GM23338 (cell line): ENCODE data around the gene TPBG. TPM values are rescaled to one million over a fixed set of nuclear protein-coding genes. Genes with fewer than 3 reads are reported as not detected.

ENCODE experiments used
- ATAC-seq: fragments of 200-7000 bp; cut with Tn5 transposase; 3 replicates; pipeline ENCODE4 v1.9.1; 2020
- DNase-seq: peaks from one replicate; pipeline ENCODE4 v3.0.0-alpha.2; 2015; ENCODE audit warnings: low spot score
- H2AFZ ChIP-seq: fragments of 200-600 bp; sonication (generic); 2 replicates; pipeline ENCODE4 v1.8.0; 2016; ENCODE audit warnings: antibody characterized with exemption, mild to moderate bottlenecking, moderate library complexity
- H3F3A ChIP-seq: fragments of 200-600 bp; sonication (generic); replicated peaks from 2 replicates; pipeline ENCODE4 v1.8.0; 2017; ENCODE audit warnings: antibody characterized with exemption, mixed run types, low read depth
- H3K27ac ChIP-seq: fragments of 200-600 bp; sonication (generic); 2 replicates; pipeline ENCODE4 v1.6.1; 2016; ENCODE audit warnings: low read depth
- H3K27me3 ChIP-seq: fragments of 200-600 bp; sonication (generic); 2 replicates; pipeline ENCODE4 v1.8.0; 2016; ENCODE audit warnings: mild to moderate bottlenecking, mixed run types, moderate library complexity; ENCODE audit not compliant: insufficient read depth
- H3K36me3 ChIP-seq: fragments of 200-600 bp; sonication (generic); 2 replicates; pipeline ENCODE4 v1.8.0; 2016; ENCODE audit warnings: mild to moderate bottlenecking; ENCODE audit not compliant: insufficient read depth
- H3K4me1 ChIP-seq: fragments of 200-600 bp; sonication (generic); 2 replicates; pipeline ENCODE4 v1.8.0; 2016; ENCODE audit warnings: mild to moderate bottlenecking, moderate library complexity; ENCODE audit not compliant: insufficient read depth
- H3K4me2 ChIP-seq: fragments of 200-600 bp; sonication (generic); 2 replicates; pipeline ENCODE4 v1.7.1; 2017; ENCODE audit warnings: mixed run types
- H3K4me3 ChIP-seq: fragments of 200-600 bp; sonication (generic); 2 replicates; pipeline ENCODE4 v1.6.1; 2016; ENCODE audit warnings: mixed run types
- H3K79me2 ChIP-seq: fragments of 200-600 bp; sonication (generic); replicated peaks from 2 replicates; pipeline ENCODE4 v1.8.0; 2017; ENCODE audit warnings: mild to moderate bottlenecking; ENCODE audit not compliant: insufficient read depth
- H3K9me2 ChIP-seq: fragments of 200-600 bp; sonication (generic); 2 replicates; pipeline ENCODE4 v1.8.0; 2017; ENCODE audit not compliant: insufficient read depth
- H4K20me1 ChIP-seq: fragments of 200-600 bp; sonication (generic); replicated peaks from 2 replicates; pipeline ENCODE4 v1.8.0; 2017; ENCODE audit warnings: mild to moderate bottlenecking; ENCODE audit not compliant: insufficient read depth
- H3K27ac Mint-ChIP-seq: 2 replicates; pipeline ENCODE4 v1.8.0; 2020; ENCODE audit warnings: inconsistent platforms, mild to moderate bottlenecking, moderate library complexity, mixed read lengths
- H3K27me3 Mint-ChIP-seq: 3 replicates; pipeline ENCODE4 v1.8.0; 2022; ENCODE audit warnings: low read depth, mild to moderate bottlenecking, moderate library complexity, mixed read lengths, inconsistent platforms; ENCODE audit not compliant: insufficient read depth, poor library complexity
- H3K36me3 Mint-ChIP-seq: 3 replicates; pipeline ENCODE4 v1.8.0; 2021; ENCODE audit warnings: low read depth, mild to moderate bottlenecking, inconsistent platforms, moderate library complexity, mixed read lengths
- H3K4me1 Mint-ChIP-seq: 3 replicates; pipeline ENCODE4 v1.8.0; 2020; ENCODE audit warnings: mild to moderate bottlenecking, inconsistent platforms, mixed read lengths
- H3K4me3 Mint-ChIP-seq: 3 replicates; pipeline ENCODE4 v1.8.0; 2021; ENCODE audit warnings: moderate library complexity, mild to moderate bottlenecking, inconsistent platforms, mixed read lengths
- H3K9me3 Mint-ChIP-seq: 3 replicates; pipeline ENCODE4 v1.8.0; 2020; ENCODE audit warnings: moderate library complexity, mild to moderate bottlenecking, inconsistent platforms, mixed read lengths
- CREB1 ChIP-seq: fragments of 250-450 bp; sonication (Bioruptor Pico); IDR thresholded peaks from 2 replicates; pipeline ENCODE4 v1.5.0; 2020; ENCODE audit warnings: low read depth, mild to moderate bottlenecking, moderate library complexity
- CTCF ChIP-seq, 2 experiments: fragments of 200-600 bp in 1 of 2; sonication (generic) in 1 of 2; conservative IDR thresholded peaks; 2 replicates each; pipeline versions ENCODE4 v1.5.1 to v1.6.1; 2016 to 2017; ENCODE audit warnings: antibody characterized with exemption in 2 of 2, low read depth in 2 of 2, mild to moderate bottlenecking in 2 of 2, moderate library complexity in 1 of 2
- ETS1 ChIP-seq: IDR thresholded peaks from 2 replicates; pipeline ENCODE4 v1.6.1; 2016; ENCODE audit warnings: antibody characterized with exemption
- EZH2 ChIP-seq: fragments of 200-600 bp; sonication (generic); IDR thresholded peaks from one replicate; pipeline ENCODE4 v1.8.0; 2017; ENCODE audit warnings: antibody characterized with exemption, mild to moderate bottlenecking, low read depth; ENCODE audit not compliant: unreplicated experiment
- EZH2phosphoT487 ChIP-seq: fragments of 200-600 bp; sonication (generic); IDR thresholded peaks from one replicate; pipeline ENCODE4 v1.8.1; 2018; ENCODE audit warnings: antibody characterized with exemption; ENCODE audit not compliant: unreplicated experiment
- JUNB ChIP-seq: IDR thresholded peaks from one replicate; pipeline ENCODE4 v1.6.1; 2016; ENCODE audit warnings: antibody characterized with exemption; ENCODE audit not compliant: unreplicated experiment
- NANOG ChIP-seq: IDR thresholded peaks from 2 replicates; pipeline ENCODE4 v1.6.1; 2016; ENCODE audit warnings: antibody characterized with exemption, borderline replicate concordance
- POLR2AphosphoS5 ChIP-seq: IDR thresholded peaks from 2 replicates; pipeline ENCODE4 v1.6.1; 2016; ENCODE audit warnings: antibody characterized with exemption, low read depth
- REST ChIP-seq: IDR thresholded peaks from one replicate; pipeline ENCODE4 v1.6.1; 2018; ENCODE audit warnings: antibody characterized with exemption; ENCODE audit not compliant: unreplicated experiment
- STAT1 ChIP-seq: IDR thresholded peaks from one replicate; pipeline ENCODE4 v1.6.1; 2016; ENCODE audit warnings: antibody characterized with exemption; ENCODE audit not compliant: unreplicated experiment
- ZNF114 ChIP-seq: fragments of 250-450 bp; sonication (Bioruptor Pico); IDR thresholded peaks from 2 replicates; pipeline ENCODE4 v1.5.0; 2020; ENCODE audit warnings: mild to moderate bottlenecking, moderate library complexity
- ZNF331 ChIP-seq: fragments of 250-450 bp; sonication (Bioruptor Pico); IDR thresholded peaks from 2 replicates; pipeline ENCODE4 v1.5.0; 2020; ENCODE audit warnings: low read depth, mild to moderate bottlenecking, moderate library complexity
- ZNF462 ChIP-seq: fragments of 250-450 bp; sonication (Bioruptor Pico); IDR thresholded peaks from 2 replicates; pipeline ENCODE4 v1.5.0; 2020; ENCODE audit warnings: mild to moderate bottlenecking, moderate library complexity
- polyA plus RNA-seq: library from polyadenylated mRNA; unstranded; fragments of >200 nt; fragmentation: Nextera tagmentation; extraction: Ambion mirVana; gene quantifications from 2 replicates; pipeline ENCODE4 v1.2.1, GENCODE V29; 2016
- total RNA-seq: library from RNA; depleted of rRNA; stranded (reverse); fragments of >200 nt; shearing (Covaris generic); gene quantifications from 2 replicates; pipeline ENCODE4 v1.2.3, GENCODE V29; 2014

The TPBG gene
- total and polyA plus RNA-seq, 2 experiments from 2014 or later: 22.1 to 33.0 TPM

GRCh38 chr6:82361631-82362030 lies 2.0 kb upstream of the TPBG start:
- no peak for TF ChIP-seq NANOG
- no peak for TF ChIP-seq EZH2phosphoT487
- TF ChIP-seq STAT1: no peak
- TF ChIP-seq ETS1: no peak
- TF ChIP-seq EZH2: no peak
- TF ChIP-seq CTCF (conservative IDR thresholded peaks at IDR 0.05; ENCODE audit: low read depth in 2 of 2): no peak
- no peak for TF ChIP-seq CREB1
- no peak for TF ChIP-seq POLR2AphosphoS5
- TF ChIP-seq JUNB: no peak
- TF ChIP-seq ZNF114 (CRISPR knock-in tag): no peak
- no peak for TF ChIP-seq ZNF462 (CRISPR knock-in tag)
- TF ChIP-seq REST: no peak
- no peak for TF ChIP-seq ZNF331 (CRISPR knock-in tag)
- H3K4me2 ChIP-seq: no peak overlapping the region
- Mint-ChIP-seq H3K27me3 (peaks cover 10% of the 10 kb centered on the region), H3K4me1 (peaks cover 16% of the 10 kb centered on the region), H3K9me3 (no peaks in the 10 kb centered on the region; the same call in 2 of the 3 replicates), H3K4me3 (no peak overlapping the region), H3K27ac (no peak overlapping the region), H3K36me3 (peaks cover 10% of the 10 kb centered on the region)
- H3F3A ChIP-seq: peaks cover 4% of the 10 kb centered on the region; the same call in 1 of the 2 replicates
- peaks cover 20% of the 10 kb centered on the region for H3K4me1 ChIP-seq
- H3K4me3 ChIP-seq: no peak overlapping the region
- no peaks in the 10 kb centered on the region for H3K27me3 ChIP-seq
- H3K36me3 ChIP-seq: peaks cover 4% of the 10 kb centered on the region; the same call in 1 of the 2 replicates
- H3K9me2 ChIP-seq: no peaks in the 10 kb centered on the region
- H3K79me2 ChIP-seq: peaks cover 9% of the 10 kb centered on the region
- ATAC-seq (no peak), DNase-seq (no peak)
- H2AFZ ChIP-seq: no peak overlapping the region
- no peaks in the 10 kb centered on the region; the same call in 1 of the 2 replicates for H4K20me1 ChIP-seq
- no peak overlapping the region for H3K27ac ChIP-seq
